HG02798 (cell line): ENCODE data around the gene ARRDC3.

ENCODE experiments used
- ATAC-seq: cut with Tn5 transposase; IDR thresholded peaks from one replicate; pipeline ENCODE4 v1.9.1; 2021; ENCODE audit warnings: mild to moderate bottlenecking; ENCODE audit not compliant: unreplicated experiment, poor library complexity

ARRDC3 gene

GRCh38 chr5:91319667-91320066 lies 63.5 kb downstream of the ARRDC3 start:
- ATAC-seq: no peak

GRCh38 chr5:91318724-91319123 lies 64.4 kb downstream of the ARRDC3 start:
- no peak for ATAC-seq
